GM18867 (cell line): Measurements from ENCODE around the gene ZCCHC24.

Experiments used
- ATAC-seq: cut with Tn5 transposase; IDR thresholded peaks from one replicate; pipeline ENCODE4 v1.9.1; 2021; ENCODE audit warnings: mild to moderate bottlenecking, moderate library complexity; ENCODE audit not compliant: unreplicated experiment

Gene ZCCHC24

DNA sequence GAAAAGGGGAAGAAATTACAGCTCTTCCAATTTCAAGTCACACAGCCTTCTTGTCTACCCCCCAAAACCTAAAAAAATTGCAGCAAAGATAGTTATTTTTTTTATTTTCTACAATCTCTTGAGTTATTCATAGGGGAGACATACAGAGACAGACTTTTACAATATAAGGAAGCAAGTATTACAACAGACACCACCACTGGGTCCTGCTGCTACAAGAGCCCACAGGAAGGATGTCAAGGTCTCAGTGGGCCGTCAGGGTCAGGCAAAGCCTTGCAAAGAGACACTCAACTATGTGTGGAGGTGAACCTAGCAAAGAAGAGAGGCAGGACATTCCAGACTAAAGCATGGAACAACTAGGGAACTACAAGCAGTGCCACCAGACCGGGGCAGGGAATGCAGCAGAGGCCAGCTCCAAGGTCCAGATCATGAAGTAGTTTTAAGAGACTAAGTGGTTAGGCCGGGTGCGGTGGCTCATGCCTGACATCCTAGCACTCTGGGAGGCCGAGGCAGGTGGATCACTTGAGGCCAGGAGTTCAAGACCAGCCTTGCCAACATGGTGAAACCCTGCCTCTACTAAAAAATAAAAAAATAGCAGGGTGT lies 28.2 kb upstream of the ZCCHC24 start:
- no peak for ATAC-seq

- no peak for ATAC-seq
Measured at GRCh38 chr10:79472951-79473350, 27.5 kb upstream of the ZCCHC24 start.

DNA sequence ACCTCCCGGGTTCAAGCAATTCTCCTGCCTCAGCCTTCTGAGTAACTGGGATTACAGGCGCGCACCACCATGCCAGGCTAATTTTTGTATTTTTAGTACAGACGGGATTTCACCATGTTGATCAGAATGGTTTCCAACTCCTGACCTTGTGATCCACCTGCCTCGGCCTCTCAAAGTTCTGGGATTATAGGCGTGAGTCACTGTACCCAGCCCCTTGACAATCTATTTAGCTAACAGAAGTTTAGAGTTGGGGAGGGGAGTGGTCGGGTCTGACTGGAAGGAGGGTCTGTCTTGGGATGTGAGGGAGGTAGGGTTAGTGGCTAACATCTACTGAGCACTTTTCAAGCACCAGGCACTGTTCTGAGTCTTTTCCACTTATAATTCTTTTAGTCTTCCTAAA lies 27.0 kb upstream of the ZCCHC24 start:
- ATAC-seq, result no peak

DNA sequence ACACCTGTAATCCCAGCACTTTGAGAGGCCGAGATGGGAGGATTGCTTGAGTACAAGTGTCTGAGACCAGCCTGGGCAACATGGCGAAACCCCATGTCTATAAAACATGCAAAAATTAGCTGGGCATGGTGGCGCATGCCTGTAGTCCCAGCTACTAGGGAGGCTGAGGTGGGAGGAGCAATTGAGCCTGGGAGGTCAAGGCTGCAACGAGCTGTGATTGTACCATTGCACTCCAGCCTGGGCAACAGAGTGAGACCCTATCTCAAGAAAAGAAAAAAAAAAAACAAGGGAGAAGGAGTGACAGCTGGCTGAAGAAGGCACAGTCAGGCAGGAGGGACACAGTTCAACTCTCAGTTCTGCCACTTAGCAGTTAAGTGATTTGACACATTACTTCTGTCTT lies 26.4 kb upstream of the ZCCHC24 start:
- ATAC-seq, result no peak

GRCh38 chr10:79470096-79470495 lies 24.7 kb upstream of the ZCCHC24 start:
- ATAC-seq, result no peak

- ATAC-seq, result no peak
Measured at GRCh38 chr10:79468841-79469585, 23.6 kb upstream of the ZCCHC24 start.

DNA sequence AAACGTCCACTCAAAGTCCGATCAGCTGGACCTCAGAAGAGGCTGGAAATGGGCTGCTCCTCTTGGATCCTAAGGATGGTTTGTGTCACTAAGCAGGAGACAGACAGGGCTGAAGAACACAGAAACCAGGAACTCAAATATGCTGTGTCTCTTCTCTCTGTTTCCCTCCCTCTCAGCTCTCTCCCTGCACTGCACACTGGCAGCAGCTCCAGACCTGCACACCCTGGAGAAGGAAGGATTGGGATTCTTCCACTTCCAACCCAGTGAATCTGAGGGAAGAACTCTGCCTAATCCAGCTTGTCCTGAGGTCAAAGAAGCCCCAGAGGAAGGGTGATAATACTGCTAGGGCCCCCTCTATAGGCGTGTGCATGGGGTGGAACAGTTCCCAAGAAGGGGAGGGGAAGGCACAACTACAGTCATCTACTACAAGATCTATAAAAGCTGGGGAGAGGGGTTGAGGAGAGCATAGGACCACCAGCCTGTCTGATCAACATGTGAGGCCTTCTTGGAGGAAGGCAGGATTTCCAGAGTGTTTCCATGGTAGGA lies 22.7 kb upstream of the ZCCHC24 start:
- no peak for ATAC-seq

GRCh38 chr10:79465341-79465740 lies 19.9 kb upstream of the ZCCHC24 start:
- ATAC-seq, result no peak

DNA sequence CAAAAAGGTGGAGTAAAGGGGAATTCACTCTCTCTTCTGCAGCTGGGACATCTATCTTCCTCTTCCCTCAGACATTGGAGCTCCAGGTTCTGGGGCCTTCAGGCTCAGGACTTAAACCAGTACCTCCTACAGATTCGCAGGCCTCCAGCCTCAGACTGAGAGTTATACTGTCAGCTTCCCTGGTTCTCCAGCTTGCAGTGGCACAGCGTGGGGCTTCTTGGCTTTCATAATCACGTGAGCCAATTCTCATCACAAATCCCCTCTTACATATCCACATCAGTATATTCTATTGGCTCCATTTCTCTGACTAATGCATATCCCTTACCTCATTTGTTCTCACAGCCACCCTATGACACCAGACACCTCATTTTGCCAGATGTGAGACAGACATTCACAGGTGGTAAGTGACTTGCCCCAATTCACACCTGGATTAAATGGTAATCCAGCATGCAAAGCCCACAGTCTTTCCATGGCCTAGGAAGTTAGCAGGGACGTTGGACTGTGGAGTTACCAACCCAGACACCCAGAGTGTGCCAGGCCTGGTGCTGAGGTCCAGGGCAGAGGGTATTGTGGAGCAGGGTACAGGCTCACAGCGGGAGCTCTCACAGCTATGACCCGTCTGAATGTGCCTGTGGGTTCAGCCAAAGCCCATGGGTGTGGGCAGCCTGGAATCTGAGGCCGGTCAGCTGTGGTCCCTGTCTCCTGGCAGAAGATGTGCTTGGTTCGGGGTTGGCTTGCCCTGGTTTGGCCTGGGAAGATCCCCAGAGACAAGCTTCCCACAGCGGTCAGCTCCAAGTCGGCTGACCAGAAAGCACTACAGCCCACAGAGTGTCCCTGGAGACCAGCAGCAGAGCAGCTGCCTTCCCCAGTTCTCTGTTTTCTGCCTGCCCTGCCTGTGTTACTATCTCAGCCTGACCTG lies 18.4 kb upstream of the ZCCHC24 start:
- ATAC-seq, result no peak

GRCh38 chr10:79460687-79461086 lies 15.3 kb upstream of the ZCCHC24 start:
- no peak for ATAC-seq

- ATAC-seq, result no peak
Measured at GRCh38 chr10:79459243-79459642, 13.8 kb upstream of the ZCCHC24 start.

DNA sequence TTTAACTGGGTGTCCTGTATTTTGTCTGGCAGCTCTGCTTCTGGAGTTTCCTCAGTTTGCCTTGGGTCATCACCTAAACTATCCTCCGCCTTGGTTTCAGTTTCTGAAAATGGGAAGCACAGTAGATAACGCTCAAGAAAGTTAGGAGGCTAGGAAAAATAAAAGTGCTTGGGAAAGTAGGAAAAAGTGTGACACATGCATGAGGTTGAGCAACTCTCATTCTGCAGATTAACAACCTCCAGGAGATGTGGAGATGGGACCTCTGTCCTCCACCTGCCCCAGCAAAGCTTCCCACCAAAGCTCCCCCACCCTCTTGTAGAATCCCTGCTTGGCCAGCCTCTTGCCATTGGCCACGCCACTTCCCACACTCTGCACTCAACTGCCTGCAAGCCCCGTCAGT lies 13.1 kb upstream of the ZCCHC24 start:
- no peak for ATAC-seq

DNA sequence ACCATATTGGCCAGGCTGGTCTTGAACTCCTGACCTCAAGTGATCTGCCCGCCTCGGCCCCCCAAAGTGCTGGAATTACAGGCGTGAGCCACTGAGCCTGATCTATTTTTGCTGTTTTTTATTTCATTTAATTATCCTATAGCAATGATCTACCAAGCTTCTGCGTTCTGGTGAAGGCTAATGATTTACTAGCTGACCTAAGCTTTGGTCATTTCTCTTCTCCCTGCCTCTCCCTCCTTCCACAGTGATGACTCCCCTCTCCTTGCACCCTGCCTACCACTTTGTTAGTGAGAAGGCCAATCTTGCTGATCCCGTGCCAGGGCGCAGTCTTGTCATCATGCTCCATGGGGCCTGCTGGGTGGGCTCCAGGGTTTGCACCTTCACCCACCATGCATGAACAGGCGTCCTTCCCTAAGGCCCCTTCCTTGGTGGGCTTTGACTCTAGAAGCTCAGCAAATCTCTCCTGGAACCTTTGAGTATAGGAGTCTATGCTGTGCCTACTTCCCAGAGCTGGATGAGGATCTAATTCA lies 11.9 kb upstream of the ZCCHC24 start:
- no peak for ATAC-seq

DNA sequence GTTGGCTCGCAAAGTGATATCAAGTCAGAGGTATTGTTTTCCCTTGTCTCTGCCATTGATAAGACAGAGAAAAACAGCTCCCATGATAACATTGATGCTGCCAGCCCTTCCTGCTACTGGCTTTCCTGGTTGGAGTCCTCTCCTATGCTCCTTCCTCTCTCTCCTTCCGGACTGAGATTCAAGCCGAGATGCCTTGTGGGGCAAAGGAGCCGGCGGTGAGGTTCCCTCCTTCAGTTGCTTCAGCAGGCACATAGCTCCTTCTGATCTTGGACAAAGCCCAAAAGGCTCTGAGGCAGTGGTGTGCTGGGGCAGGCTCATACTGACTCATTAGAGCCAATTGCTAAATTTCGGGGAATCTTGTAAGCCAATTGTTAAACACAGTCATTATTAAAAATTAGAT lies 8.8 kb upstream of the ZCCHC24 start:
- no peak for ATAC-seq

DNA sequence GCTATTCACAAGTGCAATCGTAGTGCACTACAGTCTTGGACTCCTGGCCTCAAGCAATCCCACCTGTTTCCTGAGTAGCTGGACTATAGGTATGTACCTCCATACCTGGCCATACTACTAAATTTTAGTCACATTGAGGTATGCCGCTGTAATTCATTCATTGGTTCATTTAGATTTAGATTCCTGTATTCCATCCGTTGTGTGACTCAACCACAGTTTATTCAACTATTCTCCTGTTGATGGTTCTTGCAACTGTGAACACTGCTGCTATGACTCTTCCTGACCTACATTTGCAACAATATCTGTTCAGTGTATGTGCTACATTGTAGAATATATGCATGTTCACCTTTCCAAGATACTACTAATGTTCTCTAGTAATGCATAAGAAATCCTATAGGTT lies 8.0 kb upstream of the ZCCHC24 start:
- ATAC-seq, result no peak

DNA sequence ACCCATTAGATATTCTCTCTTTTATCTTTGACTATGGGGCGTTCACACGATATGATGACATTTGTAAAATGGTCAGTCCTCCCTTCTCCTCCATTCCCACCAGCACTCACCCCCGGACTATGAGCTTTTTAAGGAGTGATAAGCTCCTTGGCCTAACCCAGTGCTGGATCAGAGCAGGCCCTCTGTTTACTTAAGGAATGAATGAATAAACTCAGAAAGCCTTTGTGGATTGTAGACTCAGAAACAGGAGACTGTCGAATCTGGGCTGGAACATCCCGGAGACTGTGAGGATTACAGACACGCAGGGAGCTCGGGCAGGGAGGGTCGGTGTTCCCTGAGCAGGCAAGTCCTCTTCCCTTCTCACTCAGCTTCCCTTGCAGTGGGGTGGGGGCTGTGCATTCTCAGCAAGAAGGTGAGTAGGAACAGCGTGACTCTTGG lies 6.8 kb upstream of the ZCCHC24 start:
- ATAC-seq, result no peak

GRCh38 chr10:79451046-79451699 lies 5.7 kb upstream of the ZCCHC24 start:
- ATAC-seq, result no peak

GRCh38 chr10:79449181-79450146 lies 4.0 kb upstream of the ZCCHC24 start:
- no peak for ATAC-seq

DNA sequence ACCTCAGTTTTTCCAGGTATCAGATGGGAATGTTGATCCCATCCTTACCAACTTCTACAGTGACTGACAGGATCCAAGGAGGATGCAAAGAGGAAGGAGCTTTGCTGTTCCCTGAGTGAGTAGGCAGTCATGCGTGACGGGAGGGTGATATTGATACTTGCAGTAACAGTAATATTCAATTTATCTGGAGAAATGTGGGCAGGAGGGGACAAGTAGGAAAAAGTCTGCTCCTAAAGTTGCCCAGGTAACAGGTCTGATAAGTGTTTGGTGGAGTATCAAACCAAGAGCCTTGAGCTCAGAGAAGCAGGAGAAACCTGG lies 3.3 kb upstream of the ZCCHC24 start:
- no peak for ATAC-seq
